Testis (tissue), 3 donors: Measurements from ENCODE around the gene ACLY. TPM values are rescaled to one million over a fixed set of nuclear protein-coding genes. Genes with fewer than 3 reads are reported as not detected.

Experiments
- DNase-seq: peaks from one replicate; pipeline ENCODE4 v3.0.0-alpha.2; 2019
- H3K27ac ChIP-seq, 2 donors: fragments of 200-600 bp; sonication (generic); one replicate each; pipeline ENCODE4 v1.5.1; 2019
- H3K27me3 ChIP-seq: fragments of 200-600 bp; sonication (generic); one replicate; pipeline ENCODE4 v1.5.1; 2019
- H3K36me3 ChIP-seq: fragments of 200-600 bp; sonication (generic); one replicate; pipeline ENCODE4 v1.5.1; 2017; ENCODE audit warnings: low read depth; ENCODE audit errors: missing control alignments
- H3K4me1 ChIP-seq: fragments of 200-600 bp; sonication (generic); one replicate; pipeline ENCODE4 v1.5.1; 2019
- H3K4me3 ChIP-seq, 2 donors: fragments of 200-600 bp; sonication (generic); one replicate each; pipeline ENCODE4 v1.5.1; 2017 to 2019
- H3K9me3 ChIP-seq: fragments of 200-600 bp; sonication (generic); one replicate; pipeline ENCODE4 v1.5.1; 2017
- CTCF ChIP-seq, 3 experiments: fragments of 450-650 bp in 2 of 3; fragments of 200-600 bp in 1 of 3; sonication (generic) in 1 of 3; IDR thresholded peaks; one replicate each; pipeline ENCODE4 v1.5.1; 2016 to 2019; ENCODE audit warnings: antibody characterized with exemption in 3 of 3, mild to moderate bottlenecking in 2 of 3, moderate library complexity in 1 of 3
- POLR2A ChIP-seq: fragments of 450-650 bp; IDR thresholded peaks from one replicate; pipeline ENCODE4 v1.6.1; 2017; ENCODE audit warnings: antibody characterized with exemption, mild to moderate bottlenecking, moderate library complexity
- WGBS, 2 donors: methylation state at CpG; one replicate each; pipeline ENCODE4 v1.1.5; 2018; 5-methylcytosine and 5-hydroxymethylcytosine counted together
- intact Hi-C: fragments of 100-400 bp; cut with DNase I; formaldehyde crosslinking; loops from one replicate; pipeline ENCODE4 v1.15.1; 2023; ENCODE audit warnings: low total_unique reads
- polyA plus RNA-seq: library from polyadenylated mRNA; stranded (reverse); fragments of 350-450 nt; fragmentation: Illumina TruSeq; extraction: RNeasy Lipid Tissue Mini Kit (QIAGEN cat#74804); gene quantifications from one replicate; pipeline ENCODE4 v1.2.3, GENCODE V29; 2014; ENCODE audit warnings: low read depth, low replicate concordance; ENCODE audit not compliant: insufficient read depth
- total RNA-seq, 2 donors: library from RNA; depleted of rRNA; stranded (reverse); fragments of >200 nt; gene quantifications; one replicate each; pipeline ENCODE4 v1.2.3, GENCODE V29; 2016

ACLY gene
- total and polyA plus RNA-seq, 3 donors from 2014 or later = 68.4 to 86.0 (median 83.0) TPM

GRCh38 chr17:41914358-41914766, 4.4 kb downstream of the ACLY start:
- peak; percentile 49 for DNase-seq
- TF ChIP-seq CTCF (IDR thresholded peaks at IDR 0.05) (no peak), POLR2A (no peak)
- Histone ChIP-seq H3K9me3 (no peaks in the 10 kb centered on the region), H3K27me3 (no peaks in the 10 kb centered on the region), H3K4me1 (peaks cover 11% of the 10 kb centered on the region), H3K27ac (no peak overlapping the region), H3K4me3 (no peak overlapping the region), H3K36me3 (no peaks in the 10 kb centered on the region)
- intact Hi-C loops = no loop called here
- WGBS, 2 donors = 56 to 60% methylated on average over 6 of the region's 6 CpGs

- DNase-seq = no peak
- H3K27ac ChIP-seq = no peak overlapping the region
- WGBS, 2 donors = 75 to 92% methylated on average over 3 to 4 of the region's 4 CpGs
- TF ChIP-seq POLR2A (no peak), CTCF (IDR thresholded peaks at IDR 0.05) (no peak)
- H3K9me3 ChIP-seq = no peaks in the 10 kb centered on the region
- H3K4me3 ChIP-seq = no peak overlapping the region
- peaks cover 10% of the 10 kb centered on the region for H3K4me1 ChIP-seq
- intact Hi-C loops = no loop called here
- no peaks in the 10 kb centered on the region for H3K27me3 ChIP-seq
- no peaks in the 10 kb centered on the region for H3K36me3 ChIP-seq
Measured at GRCh38 chr17:41913798-41914197, 5.0 kb downstream of the ACLY start.

- no peak for TF ChIP-seq POLR2A
- H3K36me3 ChIP-seq = no peaks in the 10 kb centered on the region
- 81 to 88% methylated on average over 1 of the region's 1 CpG for WGBS, 2 donors
Measured at GRCh38 chr17:41912925-41913324, 5.8 kb downstream of the ACLY start.

GRCh38 chr17:41910701-41911391, 7.9 kb downstream of the ACLY start:
- no peaks in the 10 kb centered on the region for H3K9me3 ChIP-seq
- DNase-seq = no peak
- H3K4me3 ChIP-seq = no peak overlapping the region
- no peaks in the 10 kb centered on the region for H3K27me3 ChIP-seq
- WGBS, 2 donors = 92 to 93% methylated on average over 12 to 13 of the region's 13 CpGs
- no peaks in the 10 kb centered on the region for H3K36me3 ChIP-seq
- no peaks in the 10 kb centered on the region for H3K4me1 ChIP-seq
- TF ChIP-seq POLR2A (no peak), CTCF (IDR thresholded peaks at IDR 0.05) (no peak)
- intact Hi-C loops = no loop called here
- H3K27ac ChIP-seq = no peak overlapping the region

More at GRCh38 chr17:41912925-41913324, 5.8 kb downstream of the ACLY start:
- DNase-seq = no peak
- Histone ChIP-seq H3K4me1 (peaks cover 8% of the 10 kb centered on the region), H3K4me3 (no peak overlapping the region), H3K27me3 (no peaks in the 10 kb centered on the region), H3K9me3 (no peaks in the 10 kb centered on the region), H3K27ac (no peak overlapping the region)
- intact Hi-C loops = no loop called here

GRCh38 chr17:41909088-41909487, 9.7 kb downstream of the ACLY start:
- TF ChIP-seq CTCF (IDR thresholded peaks at IDR 0.05) = no peak
- 93% methylated on average over 13 of the region's 13 CpGs for WGBS, 2 donors
- H3K36me3 ChIP-seq = no peaks in the 10 kb centered on the region

More at GRCh38 chr17:41909088-41909487, 9.7 kb downstream of the ACLY start:
- Histone ChIP-seq H3K4me3 (no peak overlapping the region), H3K4me1 (no peaks in the 10 kb centered on the region), H3K9me3 (no peaks in the 10 kb centered on the region), H3K27me3 (no peaks in the 10 kb centered on the region), H3K27ac (no peak overlapping the region)
- intact Hi-C loops = no loop called here
- no peak for DNase-seq
